Testis (tissue), 3 donors: Measurements from ENCODE around the gene TRIM29. TPM values are rescaled to one million over a fixed set of nuclear protein-coding genes. Genes with fewer than 3 reads are reported as not detected.

Experiments used
- DNase-seq: peaks from one replicate; pipeline ENCODE4 v3.0.0-alpha.2; 2019
- H3K27ac ChIP-seq, 2 donors: fragments of 200-600 bp; sonication (generic); one replicate each; pipeline ENCODE4 v1.5.1; 2019
- H3K27me3 ChIP-seq: fragments of 200-600 bp; sonication (generic); one replicate; pipeline ENCODE4 v1.5.1; 2019
- H3K36me3 ChIP-seq: fragments of 200-600 bp; sonication (generic); one replicate; pipeline ENCODE4 v1.5.1; 2017; ENCODE audit warnings: low read depth; ENCODE audit errors: missing control alignments
- H3K4me1 ChIP-seq: fragments of 200-600 bp; sonication (generic); one replicate; pipeline ENCODE4 v1.5.1; 2019
- H3K4me3 ChIP-seq, 2 donors: fragments of 200-600 bp; sonication (generic); one replicate each; pipeline ENCODE4 v1.5.1; 2017 to 2019
- H3K9me3 ChIP-seq: fragments of 200-600 bp; sonication (generic); one replicate; pipeline ENCODE4 v1.5.1; 2017
- CTCF ChIP-seq, 3 experiments: fragments of 450-650 bp in 2 of 3; fragments of 200-600 bp in 1 of 3; sonication (generic) in 1 of 3; IDR thresholded peaks; one replicate each; pipeline ENCODE4 v1.5.1; 2016 to 2019; ENCODE audit warnings: antibody characterized with exemption in 3 of 3, mild to moderate bottlenecking in 2 of 3, moderate library complexity in 1 of 3
- POLR2A ChIP-seq: fragments of 450-650 bp; IDR thresholded peaks from one replicate; pipeline ENCODE4 v1.6.1; 2017; ENCODE audit warnings: antibody characterized with exemption, mild to moderate bottlenecking, moderate library complexity
- WGBS, 2 donors: methylation state at CpG; one replicate each; pipeline ENCODE4 v1.1.5; 2018; 5-methylcytosine and 5-hydroxymethylcytosine counted together
- intact Hi-C: fragments of 100-400 bp; cut with DNase I; formaldehyde crosslinking; loops from one replicate; pipeline ENCODE4 v1.15.1; 2023; ENCODE audit warnings: low total_unique reads
- polyA plus RNA-seq: library from polyadenylated mRNA; stranded (reverse); fragments of 350-450 nt; fragmentation: Illumina TruSeq; extraction: RNeasy Lipid Tissue Mini Kit (QIAGEN cat#74804); gene quantifications from one replicate; pipeline ENCODE4 v1.2.3, GENCODE V29; 2014; ENCODE audit warnings: low read depth, low replicate concordance; ENCODE audit not compliant: insufficient read depth
- total RNA-seq, 2 donors: library from RNA; depleted of rRNA; stranded (reverse); fragments of >200 nt; gene quantifications; one replicate each; pipeline ENCODE4 v1.2.3, GENCODE V29; 2016

Gene TRIM29
- total and polyA plus RNA-seq, 3 donors from 2014 or later = 11.6 to 18.2 (median 12.3) TPM

GRCh38 chr11:120178561-120179056, 40.7 kb upstream of the TRIM29 start:
- DNase-seq = no peak
- H3K27ac ChIP-seq = no peak overlapping the region
- intact Hi-C loops = loop anchor here (5.0 kb wide), 1 partner anchor 39 kb away; no protein-coding TSS in a partner anchor

DNA sequence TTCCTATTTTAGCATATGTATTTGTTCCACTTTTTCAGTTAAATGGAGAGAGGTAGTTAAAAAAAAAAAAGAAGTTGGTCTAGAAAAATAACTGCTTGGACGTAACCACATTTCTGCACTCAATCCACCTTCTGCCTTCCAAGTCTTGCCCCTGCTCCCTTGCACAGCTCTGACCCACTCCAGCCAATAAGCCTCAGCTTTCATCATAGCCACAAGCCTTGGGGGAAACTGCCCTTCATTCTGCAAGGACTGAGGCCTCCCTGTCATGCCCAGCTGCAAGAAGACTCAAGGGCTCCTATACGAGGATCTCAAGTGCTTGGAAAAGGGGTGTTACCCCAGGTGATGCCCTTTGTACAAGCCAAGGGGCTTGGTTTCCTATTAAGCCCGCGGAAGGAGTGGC, 37.0 kb upstream of the TRIM29 start:
- DNase-seq = no peak

More at GRCh38 chr11:120178561-120179056, 40.7 kb upstream of the TRIM29 start:
- no peak overlapping the region for H3K4me3 ChIP-seq
- no peaks in the 10 kb centered on the region for H3K27me3 ChIP-seq
- H3K36me3 ChIP-seq = no peaks in the 10 kb centered on the region
- no peaks in the 10 kb centered on the region for H3K4me1 ChIP-seq
- no peak for TF ChIP-seq CTCF (IDR thresholded peaks at IDR 0.05)
- no peak for TF ChIP-seq POLR2A
- H3K9me3 ChIP-seq = no peaks in the 10 kb centered on the region
- WGBS, 2 donors = 80 to 90% methylated on average over 3 to 5 of the region's 5 CpGs

DNA sequence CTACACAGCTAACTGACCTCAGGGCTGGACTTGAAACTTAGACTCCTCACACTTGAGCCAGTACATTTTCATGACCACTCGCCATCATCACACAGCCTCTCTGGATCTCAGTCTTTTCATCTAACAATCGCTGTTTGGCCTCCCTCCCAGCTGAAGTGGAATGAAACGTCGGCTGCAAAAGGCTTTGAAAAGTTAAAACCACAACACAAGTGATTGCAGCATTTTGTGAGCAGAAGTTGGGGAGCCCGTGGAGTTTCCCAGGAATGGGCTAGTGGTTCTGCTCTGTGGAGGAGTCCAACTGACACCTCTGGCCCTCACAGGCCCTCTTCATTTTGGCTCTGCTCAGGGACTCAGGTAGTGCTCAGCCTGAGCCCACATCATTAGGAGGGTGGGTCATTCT, 35.9 kb upstream of the TRIM29 start:
- DNase-seq = no peak
- H3K4me1 ChIP-seq = peaks cover 2% of the 10 kb centered on the region
- no peak overlapping the region for H3K4me3 ChIP-seq
- TF ChIP-seq CTCF (IDR thresholded peaks at IDR 0.05) (no peak), POLR2A (no peak)
- no peaks in the 10 kb centered on the region for H3K36me3 ChIP-seq
- no peaks in the 10 kb centered on the region for H3K9me3 ChIP-seq
- intact Hi-C loops = loop anchor here (5.0 kb wide), 1 partner anchor 53 kb away; no protein-coding TSS in a partner anchor
- H3K27ac ChIP-seq = no peak overlapping the region
- H3K27me3 ChIP-seq = no peaks in the 10 kb centered on the region
- 60 to 70% methylated on average over 5 of the region's 5 CpGs for WGBS, 2 donors

More for the DNA sequence above, 37.0 kb upstream of the TRIM29 start:
- Histone ChIP-seq H3K27ac (no peak overlapping the region), H3K4me3 (no peak overlapping the region), H3K36me3 (no peaks in the 10 kb centered on the region), H3K27me3 (no peaks in the 10 kb centered on the region), H3K9me3 (no peaks in the 10 kb centered on the region), H3K4me1 (no peaks in the 10 kb centered on the region)
- TF ChIP-seq POLR2A = no peak
- TF ChIP-seq CTCF (IDR thresholded peaks at IDR 0.05) = no peak
- intact Hi-C loops = loop anchor here (5.0 kb wide), 2 partner anchors 42 to 52 kb away; no protein-coding TSS in a partner anchor
- WGBS, 2 donors = 90 to 95% methylated on average over 4 of the region's 4 CpGs

DNA sequence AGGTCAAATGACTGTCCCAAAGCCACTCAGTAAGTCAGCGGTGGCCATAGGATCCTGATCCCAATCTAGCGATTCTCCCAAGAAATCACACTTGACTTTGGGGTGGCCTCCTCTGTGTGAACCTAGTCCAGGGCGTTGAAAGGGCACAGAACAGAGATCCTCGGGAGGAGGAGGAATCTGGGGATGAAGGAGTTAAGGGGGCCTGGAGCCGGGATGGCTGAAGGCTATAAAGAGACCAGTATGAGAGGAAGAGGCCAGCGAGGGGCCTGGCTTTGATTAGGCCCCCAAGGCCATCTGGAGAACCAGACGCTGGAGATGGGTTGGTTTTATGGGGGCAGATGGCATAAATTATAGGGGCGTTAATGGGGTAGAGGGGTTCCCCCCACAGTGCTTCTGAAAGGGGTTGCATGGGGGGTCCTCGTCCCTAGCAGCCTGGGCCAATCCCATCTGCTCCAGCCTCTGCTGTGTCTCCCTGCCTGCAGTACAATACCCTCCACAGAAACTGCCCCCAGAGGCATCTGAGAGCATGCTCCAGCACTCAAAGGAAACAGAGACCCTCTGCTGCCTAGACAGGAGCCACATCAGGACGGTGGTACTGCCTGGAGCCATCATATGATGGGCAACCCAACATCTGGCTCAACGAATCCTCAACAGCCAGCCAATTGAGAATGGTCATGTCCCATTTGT, 35.2 kb upstream of the TRIM29 start:
- H3K36me3 ChIP-seq = no peaks in the 10 kb centered on the region
- no peaks in the 10 kb centered on the region for H3K27me3 ChIP-seq
- no peak overlapping the region for H3K27ac ChIP-seq
- no peak for TF ChIP-seq CTCF (IDR thresholded peaks at IDR 0.05)
- TF ChIP-seq POLR2A = no peak
- no peak overlapping the region for H3K4me3 ChIP-seq
- intact Hi-C loops = loop anchor here (5.0 kb wide), 1 partner anchor 54 kb away; no protein-coding TSS in a partner anchor
- WGBS, 2 donors = 69 to 80% methylated on average over 9 to 11 of the region's 11 CpGs
- peaks cover 4% of the 10 kb centered on the region for H3K4me1 ChIP-seq
- H3K9me3 ChIP-seq = no peaks in the 10 kb centered on the region
- no peak for DNase-seq
